Colonic mucosa (tissue), 4 donors: ENCODE results near the gene REN. TPM values are rescaled to one million over a fixed set of nuclear protein-coding genes. Genes with fewer than 3 reads are reported as not detected.

Source experiments
- DNase-seq: peaks from one replicate; pipeline ENCODE4 v3.0.0-alpha.2; 2020
- H3K27ac ChIP-seq: fragments of 200-600 bp; one replicate; pipeline ENCODE4 v1.8.0; 2021
- H3K27me3 ChIP-seq: fragments of 200-600 bp; one replicate; pipeline ENCODE4 v1.8.0; 2021
- H3K36me3 ChIP-seq: fragments of 200-600 bp; one replicate; pipeline ENCODE4 v1.8.0; 2021
- H3K4me1 ChIP-seq: fragments of 200-600 bp; one replicate; pipeline ENCODE4 v1.8.0; 2021; ENCODE audit warnings: mild to moderate bottlenecking
- H3K4me3 ChIP-seq: fragments of 200-600 bp; one replicate; pipeline ENCODE4 v1.8.0; 2021
- H3K9ac ChIP-seq, 2 donors: one replicate each; pipeline ENCODE4 v1.7.0; 2013; ENCODE audit warnings: control low read depth in 2 of 2, low read depth in 2 of 2, low read length in 2 of 2
- H3K9me3 ChIP-seq: fragments of 200-600 bp; one replicate; pipeline ENCODE4 v1.8.0; 2021
- CTCF ChIP-seq: fragments of 200-600 bp; IDR thresholded peaks from one replicate; pipeline ENCODE4 v1.8.0; 2022; ENCODE audit warnings: antibody characterized with exemption, mild to moderate bottlenecking
- intact Hi-C: fragments of 100-400 bp; cut with DNase I; formaldehyde crosslinking; loops from one replicate; pipeline ENCODE4 v1.14.1; 2022
- total RNA-seq, 2 donors: library from RNA; stranded (reverse); fragmentation: NEBNext Ultra II Directional in 1 of 2; extraction: Animal tissue kit (Norgen Biotek cat#: 25700) in 1 of 2; gene quantifications; one replicate each; pipeline ENCODE4 v1.2.1, GENCODE V29; 2021
- donor health status: healthy.
- donor health status: DM: no; HTN: no; CAD: no.
- donor health status: DM: no; HTN: no; CAD: no.

REN gene
- total RNA-seq, 2 donors from 2014 or later = 0.82 TPM; not detected in 1

- no peak overlapping the region for H3K27ac ChIP-seq
- no peak for DNase-seq
- no peak for TF ChIP-seq CTCF
- no peaks in the 10 kb centered on the region for H3K9me3 ChIP-seq
- H3K4me1 ChIP-seq = no peaks in the 10 kb centered on the region
- H3K9ac ChIP-seq = no peak overlapping the region
- no peaks in the 10 kb centered on the region for H3K27me3 ChIP-seq
- intact Hi-C loops = no loop called here
- H3K4me3 ChIP-seq = no peak overlapping the region
- H3K36me3 ChIP-seq = no peaks in the 10 kb centered on the region
Measured at GRCh38 chr1:204116539-204116938, 49.6 kb downstream of the REN start.

GRCh38 chr1:204115116-204115515 lies 51.0 kb downstream of the REN start:
- intact Hi-C loops = no loop called here
- DNase-seq = no peak
- Histone ChIP-seq H3K9me3 (no peaks in the 10 kb centered on the region), H3K27ac (no peak overlapping the region), H3K4me3 (no peak overlapping the region), H3K9ac (no peak overlapping the region), H3K36me3 (no peaks in the 10 kb centered on the region), H3K27me3 (no peaks in the 10 kb centered on the region), H3K4me1 (no peaks in the 10 kb centered on the region)
- TF ChIP-seq CTCF = no peak

- Histone ChIP-seq H3K4me1 (no peaks in the 10 kb centered on the region), H3K9ac (no peak overlapping the region), H3K9me3 (no peaks in the 10 kb centered on the region), H3K27me3 (no peaks in the 10 kb centered on the region), H3K27ac (no peak overlapping the region), H3K36me3 (no peaks in the 10 kb centered on the region), H3K4me3 (no peak overlapping the region)
- DNase-seq = no peak
- intact Hi-C loops = no loop called here
- TF ChIP-seq CTCF = no peak
Measured at GRCh38 chr1:204114606-204115005, 51.5 kb downstream of the REN start.

DNA sequence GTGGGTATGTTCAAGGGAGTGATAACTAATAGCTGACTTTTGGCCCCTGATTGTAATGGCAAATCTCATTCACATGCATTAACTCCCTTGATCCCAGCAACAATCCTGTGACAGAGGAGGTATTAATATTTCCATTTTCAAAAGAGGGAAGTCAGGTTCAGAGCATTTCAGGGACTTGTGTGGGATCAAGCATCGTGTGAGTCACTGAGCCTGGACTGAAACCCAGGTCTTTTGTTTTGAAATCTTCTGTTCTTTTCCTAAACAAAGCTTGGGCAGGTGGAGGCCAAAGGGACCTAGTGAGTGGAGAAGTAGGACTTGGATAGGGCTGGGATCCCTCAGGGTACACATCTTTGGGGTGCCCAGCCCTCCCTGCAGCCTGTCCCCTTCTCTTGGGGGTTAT lies 52.2 kb downstream of the REN start:
- Histone ChIP-seq H3K9ac (no peak overlapping the region), H3K27ac (no peak overlapping the region), H3K4me3 (no peak overlapping the region), H3K4me1 (no peaks in the 10 kb centered on the region), H3K9me3 (no peaks in the 10 kb centered on the region), H3K36me3 (no peaks in the 10 kb centered on the region), H3K27me3 (no peaks in the 10 kb centered on the region)
- no peak for TF ChIP-seq CTCF
- DNase-seq = no peak
- intact Hi-C loops = no loop called here

DNA sequence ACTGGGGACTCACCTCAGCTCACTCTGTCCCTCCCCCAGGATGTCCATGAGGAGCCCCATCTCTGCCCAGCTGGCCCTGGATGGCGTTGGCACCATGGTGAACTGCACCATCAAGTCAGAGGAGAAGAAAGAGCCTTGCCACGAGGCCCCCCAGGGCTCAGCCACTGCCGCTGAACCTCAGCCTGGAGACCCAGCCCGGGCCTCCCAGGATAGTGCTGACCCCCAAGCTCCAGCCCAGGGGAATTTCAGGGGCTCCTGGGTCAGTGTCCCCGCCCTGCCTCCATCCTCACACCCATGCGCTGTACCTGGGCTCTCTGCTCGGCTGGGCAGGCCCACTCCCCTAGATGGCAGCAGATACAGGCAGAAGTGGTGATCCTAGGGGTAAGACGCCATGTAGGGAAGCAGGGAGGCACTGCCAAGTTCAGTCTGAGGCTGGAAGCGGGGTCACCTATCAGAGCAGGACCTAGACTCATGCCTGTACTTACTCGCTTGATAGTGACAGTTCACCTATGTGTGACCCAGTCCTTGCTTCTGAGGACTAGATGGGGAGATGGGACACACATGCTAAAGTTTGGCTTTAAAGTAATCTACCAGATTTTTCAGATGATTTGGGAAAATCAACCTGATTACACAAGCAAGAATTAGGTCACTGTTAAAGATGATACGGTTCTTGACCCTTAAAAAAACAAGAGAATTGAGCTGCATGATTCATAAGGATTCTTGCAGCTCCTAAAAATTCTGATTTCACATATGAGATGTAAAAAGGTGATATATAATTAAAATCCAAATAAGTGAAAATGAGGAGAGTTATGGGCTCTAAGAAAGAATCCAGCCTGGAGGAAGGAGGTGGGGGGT lies 53.0 kb downstream of the REN start:
- intact Hi-C loops = no loop called here
- H3K4me1 ChIP-seq = no peaks in the 10 kb centered on the region
- no peak for TF ChIP-seq CTCF

More for the DNA sequence above, 53.0 kb downstream of the REN start:
- Histone ChIP-seq H3K27ac (no peak overlapping the region), H3K4me3 (no peak overlapping the region), H3K9me3 (no peaks in the 10 kb centered on the region), H3K36me3 (no peaks in the 10 kb centered on the region), H3K9ac (no peak overlapping the region), H3K27me3 (no peaks in the 10 kb centered on the region)
- no peak for DNase-seq
